SK-N-SH treated with all-trans-retinoic acid at 6 μM for 48 hours (cell line): ENCODE results near the gene NF1.

Source experiments
- ATAC-seq: fragments of 200-7000 bp; cut with Tn5 transposase; 3 replicates; pipeline ENCODE4 v1.9.1; 2020; ENCODE audit warnings: mild to moderate bottlenecking, moderate library complexity
- ARNTL ChIP-seq: fragments of 450-650 bp; formaldehyde crosslinking; IDR thresholded peaks from 2 replicates; pipeline ENCODE4 v1.5.0; 2020; ENCODE audit warnings: low read depth, mild to moderate bottlenecking, moderate library complexity, borderline replicate concordance
- BACH2 ChIP-seq: fragments of 250-450 bp; sonication (Bioruptor Pico); IDR thresholded peaks from 2 replicates; pipeline ENCODE4 v1.9.0; 2021; ENCODE audit warnings: mild to moderate bottlenecking, borderline replicate concordance
- CSDC2 ChIP-seq: fragments of 250-450 bp; sonication (Bioruptor Pico); IDR thresholded peaks from 2 replicates; pipeline ENCODE4 v1.5.0; 2020; ENCODE audit warnings: mild to moderate bottlenecking, moderate library complexity
- ESRRG ChIP-seq: fragments of 250-450 bp; sonication (Bioruptor Pico); IDR thresholded peaks from 2 replicates; pipeline ENCODE4 v1.6.1; 2021; ENCODE audit warnings: mild to moderate bottlenecking
- GLIS3 ChIP-seq: fragments of 250-450 bp; sonication (Bioruptor Pico); IDR thresholded peaks from 2 replicates; pipeline ENCODE4 v1.5.0; 2020; ENCODE audit warnings: mild to moderate bottlenecking, moderate library complexity
- ISL1 ChIP-seq: fragments of 250-450 bp; sonication (Bioruptor Pico); IDR thresholded peaks from 2 replicates; pipeline ENCODE4 v2.1.2; 2022; ENCODE audit warnings: mild to moderate bottlenecking, moderate library complexity
- OSR1 ChIP-seq: fragments of 250-450 bp; sonication (Bioruptor Pico); IDR thresholded peaks from 2 replicates; pipeline ENCODE4 v1.8.0; 2022; ENCODE audit warnings: moderate library complexity, mild to moderate bottlenecking, inconsistent platforms
- PPARA ChIP-seq: fragments of 250-450 bp; sonication (Bioruptor Pico); IDR thresholded peaks from 2 replicates; pipeline ENCODE4 v1.5.0; 2020; ENCODE audit warnings: mild to moderate bottlenecking, borderline replicate concordance
- RARB ChIP-seq: fragments of 250-450 bp; sonication (Bioruptor Pico); IDR thresholded peaks from 2 replicates; pipeline ENCODE4 v1.8.0; 2021; ENCODE audit warnings: mild to moderate bottlenecking, moderate library complexity
- SNAI2 ChIP-seq: fragments of 250-450 bp; sonication (Bioruptor Pico); IDR thresholded peaks from 2 replicates; pipeline ENCODE4 v1.5.0; 2020; ENCODE audit warnings: mild to moderate bottlenecking, moderate library complexity
- TCF4 ChIP-seq: fragments of 250-450 bp; sonication (Bioruptor Pico); IDR thresholded peaks from 2 replicates; pipeline ENCODE4 v1.8.0; 2021; ENCODE audit warnings: mild to moderate bottlenecking, moderate library complexity, borderline replicate concordance
- TOX ChIP-seq: fragments of 250-450 bp; sonication (Bioruptor Pico); IDR thresholded peaks from 2 replicates; pipeline ENCODE4 v1.8.0; 2021; ENCODE audit warnings: mild to moderate bottlenecking, moderate library complexity, borderline replicate concordance
- ZC3H10 ChIP-seq: fragments of 250-450 bp; sonication (Bioruptor Pico); IDR thresholded peaks from 2 replicates; pipeline ENCODE4 v1.5.1; 2021; ENCODE audit warnings: mild to moderate bottlenecking, moderate library complexity
- ZFP3 ChIP-seq: fragments of 250-450 bp; sonication (Bioruptor Pico); IDR thresholded peaks from 2 replicates; pipeline ENCODE4 v1.5.0; 2020; ENCODE audit warnings: mild to moderate bottlenecking, moderate library complexity
- ZFP30 ChIP-seq: fragments of 450-650 bp; formaldehyde crosslinking; IDR thresholded peaks from 2 replicates; pipeline ENCODE4 v1.5.0; 2022; ENCODE audit warnings: mild to moderate bottlenecking, moderate library complexity
- ZNF565 ChIP-seq: fragments of 450-650 bp; formaldehyde crosslinking; conservative IDR thresholded peaks from 2 replicates; pipeline ENCODE4 v1.5.0; 2020; ENCODE audit warnings: low read depth, mild to moderate bottlenecking, moderate library complexity
- ZNF70 ChIP-seq: fragments of 450-650 bp; formaldehyde crosslinking; IDR thresholded peaks from 2 replicates; pipeline ENCODE4 v1.5.0; 2020; ENCODE audit warnings: mild to moderate bottlenecking, moderate library complexity
- ZNF8 ChIP-seq: fragments of 450-650 bp; formaldehyde crosslinking; IDR thresholded peaks from 2 replicates; pipeline ENCODE4 v1.5.0; 2020; ENCODE audit warnings: mild to moderate bottlenecking, moderate library complexity
- TF ChIP-seq, protein P1 (sequence below): fragments of 250-450 bp; sonication (Bioruptor Pico); IDR thresholded peaks from 2 replicates; pipeline ENCODE4 v1.8.0; 2021; ENCODE audit warnings: low read depth, mild to moderate bottlenecking, moderate library complexity, borderline replicate concordance
- TF ChIP-seq, protein P2 (sequence below): fragments of 250-450 bp; sonication (Bioruptor Pico); IDR thresholded peaks from 2 replicates; pipeline ENCODE4 v1.5.1; 2021; ENCODE audit warnings: mild to moderate bottlenecking, moderate library complexity
- TF ChIP-seq, protein P3 (sequence below): fragments of 250-450 bp; sonication (Bioruptor Pico); IDR thresholded peaks from 2 replicates; pipeline ENCODE4 v1.8.0; 2020; ENCODE audit warnings: mild to moderate bottlenecking, moderate library complexity, borderline replicate concordance
- TF ChIP-seq, protein P4 (sequence below): fragments of 250-450 bp; sonication (Bioruptor Pico); IDR thresholded peaks from 2 replicates; pipeline ENCODE4 v1.5.0; 2020; ENCODE audit warnings: mild to moderate bottlenecking, moderate library complexity
- TF ChIP-seq, protein P5 (sequence below): fragments of 250-450 bp; sonication (Bioruptor Pico); IDR thresholded peaks from 2 replicates; pipeline ENCODE4 v1.5.1; 2020; ENCODE audit warnings: low read depth, mild to moderate bottlenecking, moderate library complexity

Gene NF1

DNA sequence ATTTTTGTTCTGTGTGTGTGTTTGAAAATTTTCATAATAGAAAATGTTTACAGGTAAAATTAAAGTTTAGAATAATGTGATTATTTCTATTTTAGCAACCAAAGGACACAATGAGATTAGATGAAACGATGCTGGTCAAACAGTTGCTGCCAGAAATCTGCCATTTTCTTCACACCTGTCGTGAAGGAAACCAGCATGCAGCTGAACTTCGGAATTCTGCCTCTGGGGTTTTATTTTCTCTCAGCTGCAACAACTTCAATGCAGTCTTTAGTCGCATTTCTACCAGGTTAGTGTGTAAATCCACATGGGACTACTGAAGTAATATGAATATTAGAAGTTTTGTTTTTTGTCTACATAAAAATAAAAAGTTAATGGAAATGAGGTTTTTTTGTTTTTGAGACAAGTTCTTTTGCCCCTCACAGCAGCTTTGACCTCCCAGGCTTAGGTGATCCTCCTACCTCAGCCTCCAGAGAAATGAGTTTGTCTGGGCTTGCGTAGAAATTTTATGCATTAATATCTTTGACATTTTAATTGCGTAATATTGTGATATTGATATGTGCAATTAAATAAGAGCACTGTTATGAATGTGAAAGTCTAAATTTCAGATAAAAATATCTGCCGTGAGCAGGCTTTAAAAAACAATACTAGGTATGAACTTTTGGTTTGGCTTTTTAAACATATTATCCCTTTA, 68.5 kb downstream of the NF1 start:
- ATAC-seq: no peak
- TF ChIP-seq ZNF8 (CRISPR knock-in tag) (no peak), ZFP3 (no peak), ESRRG (no peak), SNAI2 (CRISPR knock-in tag) (no peak), GLIS3 (no peak), TCF4 (no peak), OSR1 (CRISPR knock-in tag) (no peak), TOX (CRISPR knock-in tag) (no peak), ZFP30 (CRISPR knock-in tag) (no peak), RARB (no peak), ISL1 (no peak), PPARA (no peak), CSDC2 (no peak)
- TF ChIP-seq, protein P1, sequence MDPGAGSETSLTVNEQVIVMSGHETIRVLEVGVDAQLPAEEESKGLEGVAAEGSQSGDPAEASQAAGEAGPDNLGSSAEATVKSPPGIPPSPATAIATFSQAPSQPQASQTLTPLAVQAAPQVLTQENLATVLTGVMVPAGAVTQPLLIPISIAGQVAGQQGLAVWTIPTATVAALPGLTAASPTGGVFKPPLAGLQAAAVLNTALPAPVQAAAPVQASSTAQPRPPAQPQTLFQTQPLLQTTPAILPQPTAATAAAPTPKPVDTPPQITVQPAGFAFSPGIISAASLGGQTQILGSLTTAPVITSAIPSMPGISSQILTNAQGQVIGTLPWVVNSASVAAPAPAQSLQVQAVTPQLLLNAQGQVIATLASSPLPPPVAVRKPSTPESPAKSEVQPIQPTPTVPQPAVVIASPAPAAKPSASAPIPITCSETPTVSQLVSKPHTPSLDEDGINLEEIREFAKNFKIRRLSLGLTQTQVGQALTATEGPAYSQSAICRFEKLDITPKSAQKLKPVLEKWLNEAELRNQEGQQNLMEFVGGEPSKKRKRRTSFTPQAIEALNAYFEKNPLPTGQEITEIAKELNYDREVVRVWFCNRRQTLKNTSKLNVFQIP: no peak
- TF ChIP-seq, protein P2, sequence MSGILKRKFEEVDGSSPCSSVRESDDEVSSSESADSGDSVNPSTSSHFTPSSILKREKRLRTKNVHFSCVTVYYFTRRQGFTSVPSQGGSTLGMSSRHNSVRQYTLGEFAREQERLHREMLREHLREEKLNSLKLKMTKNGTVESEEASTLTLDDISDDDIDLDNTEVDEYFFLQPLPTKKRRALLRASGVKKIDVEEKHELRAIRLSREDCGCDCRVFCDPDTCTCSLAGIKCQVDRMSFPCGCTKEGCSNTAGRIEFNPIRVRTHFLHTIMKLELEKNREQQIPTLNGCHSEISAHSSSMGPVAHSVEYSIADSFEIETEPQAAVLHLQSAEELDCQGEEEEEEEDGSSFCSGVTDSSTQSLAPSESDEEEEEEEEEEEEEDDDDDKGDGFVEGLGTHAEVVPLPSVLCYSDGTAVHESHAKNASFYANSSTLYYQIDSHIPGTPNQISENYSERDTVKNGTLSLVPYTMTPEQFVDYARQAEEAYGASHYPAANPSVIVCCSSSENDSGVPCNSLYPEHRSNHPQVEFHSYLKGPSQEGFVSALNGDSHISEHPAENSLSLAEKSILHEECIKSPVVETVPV (CRISPR knock-in tag): no peak
- TF ChIP-seq, protein P3, sequence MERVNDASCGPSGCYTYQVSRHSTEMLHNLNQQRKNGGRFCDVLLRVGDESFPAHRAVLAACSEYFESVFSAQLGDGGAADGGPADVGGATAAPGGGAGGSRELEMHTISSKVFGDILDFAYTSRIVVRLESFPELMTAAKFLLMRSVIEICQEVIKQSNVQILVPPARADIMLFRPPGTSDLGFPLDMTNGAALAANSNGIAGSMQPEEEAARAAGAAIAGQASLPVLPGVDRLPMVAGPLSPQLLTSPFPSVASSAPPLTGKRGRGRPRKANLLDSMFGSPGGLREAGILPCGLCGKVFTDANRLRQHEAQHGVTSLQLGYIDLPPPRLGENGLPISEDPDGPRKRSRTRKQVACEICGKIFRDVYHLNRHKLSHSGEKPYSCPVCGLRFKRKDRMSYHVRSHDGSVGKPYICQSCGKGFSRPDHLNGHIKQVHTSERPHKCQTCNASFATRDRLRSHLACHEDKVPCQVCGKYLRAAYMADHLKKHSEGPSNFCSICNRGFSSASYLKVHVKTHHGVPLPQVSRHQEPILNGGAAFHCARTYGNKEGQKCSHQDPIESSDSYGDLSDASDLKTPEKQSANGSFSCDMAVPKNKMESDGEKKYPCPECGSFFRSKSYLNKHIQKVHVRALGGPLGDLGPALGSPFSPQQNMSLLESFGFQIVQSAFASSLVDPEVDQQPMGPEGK (CRISPR knock-in tag): no peak
- TF ChIP-seq, protein P4, sequence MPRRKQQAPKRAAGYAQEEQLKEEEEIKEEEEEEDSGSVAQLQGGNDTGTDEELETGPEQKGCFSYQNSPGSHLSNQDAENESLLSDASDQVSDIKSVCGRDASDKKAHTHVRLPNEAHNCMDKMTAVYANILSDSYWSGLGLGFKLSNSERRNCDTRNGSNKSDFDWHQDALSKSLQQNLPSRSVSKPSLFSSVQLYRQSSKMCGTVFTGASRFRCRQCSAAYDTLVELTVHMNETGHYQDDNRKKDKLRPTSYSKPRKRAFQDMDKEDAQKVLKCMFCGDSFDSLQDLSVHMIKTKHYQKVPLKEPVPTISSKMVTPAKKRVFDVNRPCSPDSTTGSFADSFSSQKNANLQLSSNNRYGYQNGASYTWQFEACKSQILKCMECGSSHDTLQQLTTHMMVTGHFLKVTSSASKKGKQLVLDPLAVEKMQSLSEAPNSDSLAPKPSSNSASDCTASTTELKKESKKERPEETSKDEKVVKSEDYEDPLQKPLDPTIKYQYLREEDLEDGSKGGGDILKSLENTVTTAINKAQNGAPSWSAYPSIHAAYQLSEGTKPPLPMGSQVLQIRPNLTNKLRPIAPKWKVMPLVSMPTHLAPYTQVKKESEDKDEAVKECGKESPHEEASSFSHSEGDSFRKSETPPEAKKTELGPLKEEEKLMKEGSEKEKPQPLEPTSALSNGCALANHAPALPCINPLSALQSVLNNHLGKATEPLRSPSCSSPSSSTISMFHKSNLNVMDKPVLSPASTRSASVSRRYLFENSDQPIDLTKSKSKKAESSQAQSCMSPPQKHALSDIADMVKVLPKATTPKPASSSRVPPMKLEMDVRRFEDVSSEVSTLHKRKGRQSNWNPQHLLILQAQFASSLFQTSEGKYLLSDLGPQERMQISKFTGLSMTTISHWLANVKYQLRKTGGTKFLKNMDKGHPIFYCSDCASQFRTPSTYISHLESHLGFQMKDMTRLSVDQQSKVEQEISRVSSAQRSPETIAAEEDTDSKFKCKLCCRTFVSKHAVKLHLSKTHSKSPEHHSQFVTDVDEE (CRISPR knock-in tag): no peak

DNA sequence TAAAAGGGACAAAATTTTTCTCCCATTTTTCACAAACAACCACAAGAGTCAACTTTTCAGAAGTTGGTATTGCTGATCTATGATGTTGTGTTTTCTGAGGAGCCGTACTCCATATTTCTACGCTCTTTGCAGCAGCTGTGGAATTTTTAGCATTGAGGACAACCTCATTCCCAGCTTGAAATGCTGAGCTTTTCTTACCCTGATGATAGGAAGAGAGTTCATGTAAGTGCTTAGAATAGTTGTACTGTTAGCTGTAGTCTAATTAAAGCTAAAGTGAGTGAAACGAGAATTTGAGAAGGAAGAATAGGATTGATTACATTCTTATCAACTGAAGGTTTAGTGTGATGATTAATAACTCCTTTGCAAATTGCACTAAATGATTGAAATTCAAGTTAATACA, 72.3 kb downstream of the NF1 start:
- TF ChIP-seq SNAI2 (CRISPR knock-in tag) (no peak), TCF4 (no peak), TOX (CRISPR knock-in tag) (no peak), ZNF8 (CRISPR knock-in tag) (no peak), OSR1 (CRISPR knock-in tag) (no peak), BACH2 (CRISPR knock-in tag) (no peak), ZC3H10 (CRISPR knock-in tag) (no peak), ZNF70 (no peak), ZFP30 (CRISPR knock-in tag) (no peak), PPARA (no peak), GLIS3 (no peak), ARNTL (CRISPR knock-in tag) (no peak), ZNF565 (CRISPR knock-in tag) (no peak), ISL1 (no peak)
- TF ChIP-seq, protein P5, sequence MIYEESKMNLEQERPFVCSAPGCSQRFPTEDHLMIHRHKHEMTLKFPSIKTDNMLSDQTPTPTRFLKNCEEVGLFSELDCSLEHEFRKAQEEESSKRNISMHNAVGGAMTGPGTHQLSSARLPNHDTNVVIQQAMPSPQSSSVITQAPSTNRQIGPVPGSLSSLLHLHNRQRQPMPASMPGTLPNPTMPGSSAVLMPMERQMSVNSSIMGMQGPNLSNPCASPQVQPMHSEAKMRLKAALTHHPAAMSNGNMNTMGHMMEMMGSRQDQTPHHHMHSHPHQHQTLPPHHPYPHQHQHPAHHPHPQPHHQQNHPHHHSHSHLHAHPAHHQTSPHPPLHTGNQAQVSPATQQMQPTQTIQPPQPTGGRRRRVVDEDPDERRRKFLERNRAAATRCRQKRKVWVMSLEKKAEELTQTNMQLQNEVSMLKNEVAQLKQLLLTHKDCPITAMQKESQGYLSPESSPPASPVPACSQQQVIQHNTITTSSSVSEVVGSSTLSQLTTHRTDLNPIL: no peak
- TF ChIP-seq, protein P3 (CRISPR knock-in tag): no peak

More for the DNA sequence above, 72.3 kb downstream of the NF1 start:
- ATAC-seq: no peak
